ENCODE results near the gene POLE. TPM values are rescaled to one million over a fixed set of nuclear protein-coding genes. Genes with fewer than 3 reads are reported as not detected.

The POLE gene
- total and polyA plus RNA-seq, 9 of the 15 experiments (the other 6 are each of a cell fraction or from before 2014, with no cell fraction given): 2.4 to 154 (median 49.6) TPM

GRCh38 chr12:132585177-132585576, 102.0 kb downstream of the POLE start (continued):
- no peak for TF ChIP-seq CUX1 (CRISPR knock-in tag; IDR thresholded peaks at IDR 0.05)

DNA sequence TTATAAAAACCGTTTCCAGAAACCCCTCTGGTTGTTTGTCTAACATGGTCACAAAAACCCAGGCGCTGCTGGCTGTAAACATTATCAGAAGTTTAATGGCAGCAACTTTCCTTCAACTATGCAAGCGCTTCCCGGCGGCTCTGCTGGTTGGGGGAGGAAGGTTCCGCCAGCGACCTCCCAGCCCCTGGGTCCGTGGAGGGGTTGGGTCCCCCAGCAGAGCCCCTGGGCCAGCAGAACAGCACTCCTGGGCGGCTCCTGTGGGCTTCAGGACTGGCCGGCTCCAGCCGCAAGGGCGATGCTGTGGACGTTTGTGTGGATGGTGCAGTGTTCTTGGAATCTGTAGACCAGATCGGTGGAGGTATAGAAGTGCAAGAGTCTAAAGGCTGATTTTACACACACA, 102.7 kb downstream of the POLE start:
- Histone ChIP-seq H2AFZ (ENCODE audit: low read depth, low read length) (no peak overlapping the region), H4K20me1 (replicated peaks; ENCODE audit: control insufficient read depth, insufficient read depth, low read length) (0 out of 2 replicates have a peak, but pooled peaks cover 4% of the 10 kb centered on the region), H3K36me3 (ENCODE audit: control insufficient read depth, insufficient read depth, low read length) (peaks cover 27% of the 10 kb centered on the region; the same call in 2 of the 3 replicates), H3K9ac (ENCODE audit: insufficient read depth in 1 of 2, low read depth in 2 of 2, low read length in 2 of 2) (no peak overlapping the region), H3K27me3 (ENCODE audit: control insufficient read depth in 2 of 2, insufficient read depth in 2 of 2, low read length in 2 of 2) (peaks cover 6 to 11% of the 10 kb centered on the region in 2 experiments; a peak in 3 of 5 replicates), H3K4me2 (ENCODE audit: insufficient read depth, low read length) (no peak overlapping the region), H3K4me1 (replicated peaks in 1 of 2; ENCODE audit: control insufficient read depth in 2 of 2, insufficient read depth in 2 of 2, low read length in 2 of 2) (peaks cover 0 to 14% of the 10 kb centered on the region in 2 experiments; a peak in 2 of 5 replicates), H3K9me1 (ENCODE audit: control insufficient read depth, insufficient read depth, low read length) (no peaks in the 10 kb centered on the region), H3K27ac (ENCODE audit: extremely low read depth, low read depth, low read length) (no peak overlapping the region), H3K9me3 (replicated peaks; ENCODE audit: control insufficient read depth, insufficient read depth, low read depth, low read length) (no peaks in the 10 kb centered on the region; the same call in 1 of the 2 replicates), H3K79me2 (ENCODE audit: control insufficient read depth, insufficient read depth, low read length) (no peaks in the 10 kb centered on the region), H3K4me3 (no peak overlapping the region)
- no peak for ATAC-seq
- in situ Hi-C loops (cut with MboI): no loop called here
- intact Hi-C loops (cut with micrococcal nuclease): no loop called here
- no peak for DNase-seq (ENCODE audit: extremely low read depth in 1 of 4, low spot score in 3 of 4)
- BruUV-seq (replicated peaks): no TSS peak
- CTCF ChIA-PET (ENCODE audit: low intra/inter-chr PET ratio): no interaction called here
- POLR2A ChIA-PET: no interaction called here
- no peak for FAIRE-seq
- 71% methylated on average over 14 of the region's 14 CpGs for WGBS (ENCODE audit: insufficient coverage, low coverage, missing lambda C conversion rate)
- TF ChIP-seq ZBTB12 (CRISPR knock-in tag; IDR thresholded peaks at IDR 0.05) (no peak), POLR2H (tag; IDR thresholded peaks at IDR 0.05; ENCODE audit: low read depth) (no peak), NFXL1 (CRISPR knock-in tag; IDR thresholded peaks at IDR 0.05) (no peak), SIX5 (IDR thresholded peaks at IDR 0.05; ENCODE audit: borderline replicate concordance in 1 of 2, insufficient read depth in 1 of 2, low read depth in 1 of 2, low read length in 2 of 2) (no peak)
